PC-9 (cell line): ENCODE results near the gene DIP2C.

ENCODE experiments used
- EZH2 ChIP-seq: fragments of 200-600 bp; sonication (generic); IDR thresholded peaks from 2 replicates; pipeline ENCODE4 v1.8.0; 2017; ENCODE audit warnings: antibody characterized with exemption, low read depth
- TF ChIP-seq, protein P1 (sequence below): fragments of 200-600 bp; sonication (generic); conservative IDR thresholded peaks from 2 replicates; pipeline ENCODE4 v1.6.1; 2017; ENCODE audit warnings: mixed run types, antibody characterized with exemption, mild to moderate bottlenecking, moderate library complexity

DNA sequence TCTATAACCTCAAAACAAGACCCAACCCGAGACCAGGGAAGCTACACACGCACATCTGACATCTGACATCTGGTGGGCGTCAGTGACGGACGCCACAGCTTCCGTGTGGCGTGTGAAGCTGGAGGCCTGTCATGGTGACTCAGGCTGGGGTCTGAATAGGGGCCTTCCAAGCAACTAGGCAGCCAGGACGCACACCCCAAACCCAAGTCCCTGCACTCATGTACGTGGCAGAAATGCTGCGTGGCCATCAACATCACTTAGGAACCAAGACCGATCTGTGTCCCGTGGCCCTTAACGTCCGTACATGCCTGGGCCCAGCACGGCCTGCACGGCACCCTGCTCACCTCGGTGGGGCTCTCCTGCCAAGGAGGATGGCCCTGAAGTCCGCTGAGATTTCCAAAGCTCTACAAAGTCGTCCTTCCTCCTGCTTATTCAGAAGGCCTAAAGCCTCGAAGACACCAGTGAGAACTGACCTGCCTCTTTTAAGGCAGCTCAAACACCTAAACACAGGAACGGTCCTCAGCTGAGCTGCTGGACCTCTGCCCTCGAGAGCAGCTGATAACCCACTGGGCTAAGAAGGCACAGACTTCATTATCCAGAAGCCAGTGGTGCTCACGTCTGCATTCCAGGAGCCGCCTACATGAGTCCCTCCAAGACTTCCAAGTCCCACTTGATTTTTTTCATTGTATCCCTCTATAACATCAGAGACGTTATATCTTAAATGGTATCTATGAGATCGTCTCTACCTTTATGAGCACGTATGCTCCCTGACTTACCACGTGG is 82.5 kb downstream of the DIP2C start:
- TF ChIP-seq, protein P1, sequence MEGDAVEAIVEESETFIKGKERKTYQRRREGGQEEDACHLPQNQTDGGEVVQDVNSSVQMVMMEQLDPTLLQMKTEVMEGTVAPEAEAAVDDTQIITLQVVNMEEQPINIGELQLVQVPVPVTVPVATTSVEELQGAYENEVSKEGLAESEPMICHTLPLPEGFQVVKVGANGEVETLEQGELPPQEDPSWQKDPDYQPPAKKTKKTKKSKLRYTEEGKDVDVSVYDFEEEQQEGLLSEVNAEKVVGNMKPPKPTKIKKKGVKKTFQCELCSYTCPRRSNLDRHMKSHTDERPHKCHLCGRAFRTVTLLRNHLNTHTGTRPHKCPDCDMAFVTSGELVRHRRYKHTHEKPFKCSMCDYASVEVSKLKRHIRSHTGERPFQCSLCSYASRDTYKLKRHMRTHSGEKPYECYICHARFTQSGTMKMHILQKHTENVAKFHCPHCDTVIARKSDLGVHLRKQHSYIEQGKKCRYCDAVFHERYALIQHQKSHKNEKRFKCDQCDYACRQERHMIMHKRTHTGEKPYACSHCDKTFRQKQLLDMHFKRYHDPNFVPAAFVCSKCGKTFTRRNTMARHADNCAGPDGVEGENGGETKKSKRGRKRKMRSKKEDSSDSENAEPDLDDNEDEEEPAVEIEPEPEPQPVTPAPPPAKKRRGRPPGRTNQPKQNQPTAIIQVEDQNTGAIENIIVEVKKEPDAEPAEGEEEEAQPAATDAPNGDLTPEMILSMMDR, result no peak
- TF ChIP-seq EZH2, result no peak
